Thyroid gland (tissue), 4 donors: ENCODE results near the gene KLHL34. TPM values are rescaled to one million over a fixed set of nuclear protein-coding genes. Genes with fewer than 3 reads are reported as not detected.

Experiments
- DNase-seq, 2 donors: peaks; one replicate each; pipeline ENCODE4 v3.0.0-alpha.2; 2019
- H3K27ac ChIP-seq, 3 donors: fragments of 200-600 bp; sonication (generic); 1 replicate in 2 of 3; 2 replicates in 1 of 3; pipeline ENCODE4 v1.5.1; 2016 to 2019; ENCODE audit warnings: mild to moderate bottlenecking in 1 of 3, moderate library complexity in 1 of 3
- H3K27me3 ChIP-seq: fragments of 200-600 bp; sonication (generic); one replicate; pipeline ENCODE4 v1.5.1; 2019
- H3K36me3 ChIP-seq, 2 donors: fragments of 200-600 bp; sonication (generic); one replicate each; pipeline ENCODE4 v1.5.1; 2016 to 2019
- H3K4me1 ChIP-seq, 2 donors: fragments of 200-600 bp; sonication (generic); one replicate each; pipeline ENCODE4 v1.5.1; 2017 to 2019
- H3K4me3 ChIP-seq, 3 donors: fragments of 200-600 bp; sonication (generic); replicated peaks in 1 of 3; 1 replicate in 2 of 3; 2 replicates in 1 of 3; pipeline ENCODE4 v1.5.1; 2016; ENCODE audit warnings: mild to moderate bottlenecking in 1 of 3
- H3K9me3 ChIP-seq: fragments of 200-600 bp; sonication (generic); one replicate; pipeline ENCODE4 v1.5.1; 2017
- CTCF ChIP-seq, 6 experiments: fragments of 200-600 bp in 3 of 6; fragments of 450-650 bp in 3 of 6; sonication (generic) in 3 of 6; IDR thresholded peaks; one replicate each; pipeline ENCODE4 v1.5.1; 2016 to 2019; ENCODE audit warnings: antibody characterized with exemption in 6 of 6, mild to moderate bottlenecking in 2 of 6, inconsistent platforms in 1 of 6, moderate library complexity in 1 of 6
- POLR2A ChIP-seq, 2 donors: fragments of 450-650 bp; IDR thresholded peaks; one replicate each; pipeline ENCODE4 v1.6.1; 2017; ENCODE audit warnings: antibody characterized with exemption in 2 of 2, mild to moderate bottlenecking in 2 of 2, moderate library complexity in 1 of 2
- WGBS, 2 donors: methylation state at CpG; one replicate each; pipeline ENCODE4 v1.1.5; 2017; 5-methylcytosine and 5-hydroxymethylcytosine counted together
- intact Hi-C: fragments of 100-400 bp; cut with DNase I; formaldehyde crosslinking; loops from one replicate; pipeline ENCODE4 v1.15.1; 2023
- total RNA-seq, 4 donors: library from RNA; depleted of rRNA; stranded (reverse); fragments of >200 nt; gene quantifications; one replicate each; pipeline ENCODE4 v1.2.3, GENCODE V29; 2016

KLHL34 gene
- total RNA-seq, 4 donors from 2014 or later: not detected

- H3K27me3 ChIP-seq: no peaks in the 10 kb centered on the region
- H3K27ac ChIP-seq: no peak overlapping the region
- no peak overlapping the region for H3K4me3 ChIP-seq
- WGBS, 2 donors: 76 to 78% methylated on average over 4 of the region's 4 CpGs
- no peaks in the 10 kb centered on the region for H3K9me3 ChIP-seq
- no peaks in the 10 kb centered on the region for H3K36me3 ChIP-seq
- no peak for TF ChIP-seq CTCF (IDR thresholded peaks at IDR 0.05)
- TF ChIP-seq POLR2A (IDR thresholded peaks at IDR 0.05): no peak
- DNase-seq: no peak
- intact Hi-C loops: no loop called here
- H3K4me1 ChIP-seq: no peaks in the 10 kb centered on the region
Measured at GRCh38 chrX:21678048-21678612, 20.0 kb upstream of the KLHL34 start.

- H3K27me3 ChIP-seq: no peaks in the 10 kb centered on the region
- H3K27ac ChIP-seq: no peak overlapping the region
- TF ChIP-seq POLR2A (IDR thresholded peaks at IDR 0.05) (no peak), CTCF (IDR thresholded peaks at IDR 0.05) (no peak)
- intact Hi-C loops: no loop called here
- no peak overlapping the region for H3K4me3 ChIP-seq
- no peaks in the 10 kb centered on the region for H3K4me1 ChIP-seq
- WGBS, 2 donors: 34 to 36% methylated on average over 2 of the region's 2 CpGs
- no peak for DNase-seq
- no peaks in the 10 kb centered on the region for H3K36me3 ChIP-seq
- H3K9me3 ChIP-seq: no peaks in the 10 kb centered on the region
Measured at GRCh38 chrX:21675931-21676330, 17.8 kb upstream of the KLHL34 start.

- WGBS, 2 donors: 81 to 83% methylated on average over 4 of the region's 4 CpGs
- no peaks in the 10 kb centered on the region for H3K36me3 ChIP-seq
- H3K4me3 ChIP-seq: no peak overlapping the region
- intact Hi-C loops: no loop called here
- DNase-seq: no peak
- TF ChIP-seq POLR2A (IDR thresholded peaks at IDR 0.05): no peak
- H3K9me3 ChIP-seq: no peaks in the 10 kb centered on the region
- no peak overlapping the region for H3K27ac ChIP-seq
- no peaks in the 10 kb centered on the region for H3K4me1 ChIP-seq
- no peaks in the 10 kb centered on the region for H3K27me3 ChIP-seq
Measured at GRCh38 chrX:21674430-21675186, 16.5 kb upstream of the KLHL34 start.

GRCh38 chrX:21666679-21667078 is 8.5 kb upstream of the KLHL34 start:
- intact Hi-C loops: no loop called here
- Histone ChIP-seq H3K27ac (no peak overlapping the region), H3K4me3 (no peak overlapping the region), H3K9me3 (no peaks in the 10 kb centered on the region), H3K36me3 (no peaks in the 10 kb centered on the region), H3K27me3 (no peaks in the 10 kb centered on the region), H3K4me1 (no peaks in the 10 kb centered on the region)
- TF ChIP-seq POLR2A (IDR thresholded peaks at IDR 0.05) (no peak), CTCF (IDR thresholded peaks at IDR 0.05) (no peak)
- DNase-seq: no peak
- 83 to 90% methylated on average over 4 of the region's 4 CpGs for WGBS, 2 donors

- Histone ChIP-seq H3K4me3 (no peak overlapping the region), H3K9me3 (no peaks in the 10 kb centered on the region), H3K4me1 (no peaks in the 10 kb centered on the region), H3K27ac (no peak overlapping the region), H3K27me3 (no peaks in the 10 kb centered on the region), H3K36me3 (no peaks in the 10 kb centered on the region)
- intact Hi-C loops: no loop called here
- DNase-seq: no peak
- WGBS, 2 donors: 67 to 84% methylated on average over 1 to 2 of the region's 4 CpGs
- TF ChIP-seq CTCF (IDR thresholded peaks at IDR 0.05): no peak
- TF ChIP-seq POLR2A (IDR thresholded peaks at IDR 0.05): no peak
Measured at GRCh38 chrX:21666252-21666651, 8.1 kb upstream of the KLHL34 start.
